Measurements from ENCODE around the gene ALMS1.

- no peak for TF ChIP-seq CTCF (conservative IDR thresholded peaks at IDR 0.05; ENCODE audit: low read length)
- TF ChIP-seq EZH2phosphoT487 (IDR thresholded peaks at IDR 0.05; ENCODE audit: borderline replicate concordance, low read depth, low read length) = no peak
Measured at GRCh38 chr2:73528688-73529087, 143.1 kb downstream of the ALMS1 start.
